HUDEP-2 (cell line): ENCODE measurements around the gene CCT5.

ENCODE experiments used
- DNase-seq, 76 experiments: peaks; one replicate each; lab custom pipeline; 2025; ENCODE audit not compliant: unreplicated experiment in 76 of 76; lab: John Stamatoyannopoulos, UW

CCT5 gene

DNA sequence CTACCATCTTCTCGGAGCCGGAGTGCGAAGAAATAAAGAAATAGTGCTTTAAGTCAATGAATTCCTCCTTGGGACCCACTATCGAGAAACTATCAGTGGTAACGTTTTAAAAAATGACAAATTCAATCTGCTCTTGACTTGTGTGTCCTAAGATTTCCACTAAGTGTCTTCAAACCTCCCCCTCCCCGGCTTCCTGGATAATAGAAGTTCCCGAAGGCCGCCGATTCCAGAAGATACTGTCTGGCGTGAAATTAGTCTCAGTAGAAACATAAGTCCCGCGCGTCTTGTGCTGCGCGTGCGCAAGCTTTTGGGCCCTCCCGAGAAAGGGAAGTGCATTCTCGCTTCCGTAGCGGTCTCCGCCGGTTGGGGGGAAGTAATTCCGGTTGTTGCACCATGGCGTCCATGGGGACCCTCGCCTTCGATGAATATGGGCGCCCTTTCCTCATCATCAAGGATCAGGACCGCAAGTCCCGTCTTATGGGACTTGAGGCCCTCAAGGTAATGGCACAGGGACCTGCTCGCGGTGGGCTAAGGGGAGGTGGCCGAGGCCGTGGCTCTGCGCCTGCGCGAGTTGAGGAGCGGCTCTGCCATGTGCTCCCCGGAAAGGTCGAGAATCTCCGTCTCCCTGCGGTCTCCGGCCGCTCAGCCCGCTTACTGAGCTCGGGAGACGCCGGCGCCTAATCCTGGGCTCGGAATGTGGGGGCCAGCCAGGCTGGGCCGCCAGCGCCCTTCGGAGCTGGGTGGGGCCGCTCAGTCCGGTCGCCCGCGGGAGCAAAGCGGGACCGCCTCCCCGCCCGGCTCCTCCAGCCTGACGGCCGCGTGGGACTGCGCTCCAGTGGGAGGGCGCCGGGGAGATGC, at the start of gene CCT5:
Gene CCT5, plus strand, starts transcription at position 333 of the 858 bp plus-strand sequence. Its CDS starts 61 bp downstream, at position 394.
- DNase-seq = peak; percentile 32 to 95 (median 85)

DNA sequence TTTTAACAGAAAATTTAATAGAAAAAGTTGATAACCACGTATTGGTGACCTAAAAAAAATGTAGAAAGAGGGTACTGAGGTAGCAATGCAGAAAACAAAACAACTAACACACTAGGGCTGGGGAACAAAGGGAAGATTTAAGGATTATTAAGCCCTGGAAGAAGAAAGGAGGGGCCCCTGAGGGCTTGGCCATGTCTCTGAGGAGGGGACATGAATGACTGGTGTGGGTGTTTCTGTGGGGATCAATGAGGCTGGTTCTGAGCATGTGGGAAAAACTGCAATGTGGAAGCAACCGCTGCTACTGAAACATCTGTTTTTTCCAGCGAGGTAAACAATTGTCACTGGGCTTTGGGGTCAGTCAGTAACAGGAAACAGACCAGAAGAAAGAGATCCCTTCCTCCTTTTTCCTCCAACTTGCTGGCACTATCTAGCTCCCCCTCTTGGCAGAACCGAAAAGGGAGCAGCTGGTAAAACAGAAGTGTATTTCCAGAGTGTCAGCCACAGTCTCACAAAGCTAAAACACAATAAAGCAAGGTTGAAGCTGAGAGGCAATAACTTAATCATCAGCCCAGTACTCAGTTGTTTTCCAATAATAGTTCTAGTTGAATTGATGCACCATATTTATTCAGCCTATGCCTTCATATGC, 48.7 kb upstream of the CCT5 start:
- peak in 2 of 76 experiments; percentile 1 to 8 for DNase-seq

DNA sequence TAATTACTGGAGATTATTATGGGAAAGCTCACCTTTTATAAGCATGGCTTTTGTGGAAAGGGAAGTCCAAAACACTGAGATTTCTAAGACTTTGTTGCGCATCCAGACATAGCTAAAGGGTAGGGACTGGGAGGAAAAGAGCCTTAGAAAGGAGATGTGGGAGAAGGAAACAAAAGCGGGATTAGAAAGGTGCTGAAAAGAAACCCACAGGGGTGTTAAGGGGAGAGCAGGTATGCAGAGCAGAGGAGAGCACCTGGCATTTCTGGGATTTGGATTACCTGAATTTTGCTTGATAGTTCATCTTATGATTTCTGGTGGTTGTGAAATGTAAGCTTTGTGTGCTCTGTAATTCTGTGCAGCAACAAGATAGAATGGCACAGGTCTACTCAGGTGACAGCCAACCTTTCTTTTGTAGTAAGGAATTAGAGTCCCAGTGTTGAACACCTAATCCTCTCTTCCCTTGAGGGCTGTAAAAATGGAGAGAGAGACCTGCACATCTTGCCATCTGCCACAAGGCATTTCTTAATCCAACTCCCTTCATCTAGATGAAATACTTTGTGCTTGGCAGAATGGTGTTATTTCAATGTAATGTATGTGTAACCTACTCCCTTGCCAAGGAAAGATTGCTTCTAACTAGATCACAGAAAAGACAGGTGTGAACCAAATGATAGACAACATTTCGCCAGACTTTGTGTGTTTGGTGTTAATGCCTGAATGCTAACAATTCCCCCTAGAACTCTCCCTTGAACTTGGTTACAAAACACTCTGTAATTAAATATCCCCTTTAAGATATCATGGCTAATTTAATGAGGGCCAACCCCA, 47.8 kb upstream of the CCT5 start:
- no peak for DNase-seq

GRCh38 chr5:10209004-10209403, 41.1 kb upstream of the CCT5 start:
- no peak for DNase-seq

DNA sequence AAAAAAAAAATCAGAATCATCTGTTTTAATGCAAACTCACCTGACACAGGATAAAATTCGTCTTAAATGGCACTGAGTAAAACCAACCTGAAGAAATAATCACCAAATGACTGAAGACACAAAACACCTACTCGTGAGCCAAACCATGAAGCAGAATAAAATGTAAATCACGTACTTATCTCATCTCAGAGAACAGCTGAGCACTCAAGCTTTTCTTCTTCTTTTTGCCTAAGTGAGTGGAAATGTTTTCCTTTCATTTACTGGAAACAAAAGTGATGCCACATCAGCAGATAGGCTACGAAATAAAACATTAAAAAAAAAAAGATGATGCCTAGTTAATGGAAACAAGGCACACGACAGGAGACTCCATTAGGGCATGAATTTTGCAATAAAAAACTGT, 36.8 kb upstream of the CCT5 start:
- no peak for DNase-seq

GRCh38 chr5:10214041-10214440, 36.0 kb upstream of the CCT5 start:
- DNase-seq = no peak

DNA sequence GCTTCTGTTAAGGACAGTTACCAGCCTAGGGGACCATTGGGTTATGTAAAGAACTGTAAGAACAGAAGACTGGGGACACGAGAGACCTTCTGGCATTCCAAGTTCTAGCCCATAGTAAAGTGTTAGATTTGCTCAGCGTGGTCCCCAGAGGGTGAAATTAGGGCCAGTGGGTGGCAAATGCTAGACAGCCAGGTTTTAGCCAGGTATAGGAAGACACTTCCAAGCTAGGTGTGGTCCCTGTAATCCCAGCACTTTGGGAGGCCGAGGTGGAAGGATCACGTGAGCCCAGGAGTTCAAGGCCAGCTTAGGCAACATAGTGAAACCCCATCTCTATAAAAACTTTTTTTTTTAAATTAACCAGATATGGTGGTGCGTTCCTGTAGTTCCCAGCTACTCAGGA, 34.7 kb upstream of the CCT5 start:
- no peak for DNase-seq

GRCh38 chr5:10216107-10216506, 34.0 kb upstream of the CCT5 start:
- no peak for DNase-seq

DNA sequence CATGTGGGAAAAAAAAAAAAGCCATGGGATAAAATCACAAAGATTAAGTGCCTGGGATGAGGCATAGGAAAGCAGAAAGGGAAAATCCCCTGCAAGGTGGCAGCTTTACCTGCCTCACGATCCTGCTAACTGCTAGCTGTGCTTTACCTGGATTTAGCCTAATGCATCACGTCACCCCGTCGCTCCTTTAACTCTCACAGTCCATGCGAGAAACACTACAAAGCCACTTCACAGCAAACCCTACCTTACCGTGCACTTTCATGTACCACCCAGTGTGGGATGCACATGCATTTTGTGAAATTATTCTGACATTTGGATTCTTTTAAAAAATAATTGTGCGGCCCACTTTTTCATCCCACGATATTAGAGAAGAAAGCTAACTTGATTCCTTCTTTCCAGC, 31.4 kb upstream of the CCT5 start:
- no peak for DNase-seq

DNA sequence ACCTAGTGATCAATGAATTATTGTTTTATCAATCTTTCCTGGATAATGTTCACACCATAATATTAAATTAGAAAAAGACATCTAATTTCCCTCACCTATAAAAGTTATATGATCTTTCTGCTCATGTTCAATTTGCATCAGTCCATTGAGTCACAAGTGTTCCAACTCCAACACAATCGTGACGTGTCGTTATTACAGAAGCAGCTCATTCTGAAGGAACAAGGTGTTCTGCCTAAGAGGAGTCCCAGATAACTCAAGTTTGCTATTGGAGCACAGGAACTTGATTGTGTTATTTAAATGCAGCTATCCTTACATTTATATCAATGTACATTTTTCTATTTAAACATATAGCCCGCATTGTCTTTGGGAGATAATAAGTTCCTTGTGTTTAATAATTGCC, 31.0 kb upstream of the CCT5 start:
- no peak for DNase-seq

DNA sequence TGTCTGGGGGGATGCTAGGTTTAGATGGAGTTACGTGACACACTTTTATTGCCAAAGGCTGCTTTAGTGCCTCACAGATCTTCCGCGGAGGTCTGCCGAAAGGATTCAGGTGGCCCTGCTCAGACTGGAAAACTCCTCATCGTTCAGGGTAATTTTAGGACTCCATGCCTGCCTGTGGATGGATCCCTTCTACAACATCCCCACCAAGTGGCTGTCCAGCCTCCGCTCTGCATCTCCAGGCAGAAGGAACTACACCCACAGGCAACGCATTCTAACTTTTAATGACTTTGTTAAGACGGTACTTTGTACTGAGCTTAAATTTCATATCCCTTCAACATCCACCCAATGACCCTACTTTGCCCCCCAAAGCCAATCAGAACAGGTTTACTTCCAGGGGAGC, 29.8 kb upstream of the CCT5 start:
- no peak for DNase-seq

GRCh38 chr5:10222326-10222725, 27.8 kb upstream of the CCT5 start:
- no peak for DNase-seq

DNA sequence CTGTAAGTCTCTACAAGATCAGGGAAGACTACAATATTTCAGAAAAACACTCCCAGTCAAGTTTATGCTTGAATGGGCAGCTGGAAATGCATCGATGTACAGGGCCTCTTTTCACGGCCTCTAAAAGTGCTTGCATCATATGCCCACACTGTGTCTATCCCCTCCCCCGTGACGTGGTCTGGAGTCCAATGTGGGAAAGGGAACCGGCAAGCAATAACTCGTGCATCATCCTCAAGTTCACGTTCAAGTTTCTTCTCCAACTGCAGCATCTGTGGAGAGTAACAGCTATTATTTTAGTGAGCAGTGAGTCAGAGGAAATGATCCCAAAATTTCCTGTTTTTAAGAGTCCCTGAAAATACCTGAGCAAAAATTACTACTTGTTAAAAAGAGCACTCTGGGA, 22.7 kb upstream of the CCT5 start:
- no peak for DNase-seq

DNA sequence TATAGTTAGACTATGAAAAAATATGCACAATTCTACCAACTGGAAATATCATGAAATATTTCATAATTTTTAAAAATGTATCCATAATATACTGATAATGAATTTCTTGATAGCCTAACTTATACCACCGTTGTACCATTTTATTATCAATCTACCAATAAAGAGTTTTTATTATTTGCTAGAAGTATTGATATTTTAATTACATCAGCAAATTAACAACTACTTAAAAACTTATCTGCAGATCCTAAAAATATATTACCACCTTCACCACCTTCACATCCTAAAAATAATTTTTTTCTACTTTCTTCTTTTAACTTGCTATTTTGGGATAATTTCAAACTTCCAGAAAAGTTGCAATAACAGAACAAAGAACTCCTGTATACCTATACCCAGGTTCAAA, 21.8 kb upstream of the CCT5 start:
- no peak for DNase-seq

DNA sequence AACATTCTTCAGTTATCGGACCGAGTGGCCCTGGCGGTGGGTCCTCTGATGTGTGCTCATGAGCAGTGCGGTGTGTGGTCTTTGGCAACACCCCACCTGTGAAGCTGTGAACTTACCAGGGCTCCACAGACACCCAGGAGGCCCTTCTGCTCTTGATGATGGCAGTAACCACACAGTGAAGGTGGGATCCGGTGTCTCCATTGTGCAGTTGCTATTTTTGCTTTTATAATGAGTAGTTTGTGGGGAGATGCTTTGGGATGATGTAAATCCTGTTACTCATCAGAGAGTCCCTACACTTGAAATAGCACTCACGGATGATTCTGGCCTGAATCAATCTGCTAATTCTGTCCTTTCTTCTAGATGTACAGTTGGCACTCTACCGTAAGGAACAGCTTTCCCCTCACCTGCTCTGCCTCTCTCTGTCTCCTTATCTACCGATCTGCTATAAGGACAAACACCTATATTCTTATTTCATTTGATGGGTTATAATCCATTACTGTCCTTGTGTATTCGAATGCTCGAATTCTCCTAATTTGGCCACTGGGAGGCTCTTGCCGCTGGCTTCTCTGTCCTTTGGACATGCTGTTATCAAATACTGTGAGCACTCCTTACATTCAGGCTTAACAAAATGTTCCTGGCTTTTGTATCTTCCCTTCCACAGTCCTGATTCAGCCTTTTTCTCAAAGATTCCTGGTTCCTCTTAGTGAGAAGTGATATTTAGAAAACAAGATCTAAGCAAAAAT, 20.6 kb upstream of the CCT5 start:
- DNase-seq = no peak

GRCh38 chr5:10232386-10232785, 17.7 kb upstream of the CCT5 start:
- DNase-seq = no peak

- no peak for DNase-seq
Measured at GRCh38 chr5:10233011-10233410, 17.1 kb upstream of the CCT5 start.

GRCh38 chr5:10233505-10233904, 16.6 kb upstream of the CCT5 start:
- DNase-seq = no peak

GRCh38 chr5:10235350-10235749, 14.7 kb upstream of the CCT5 start:
- no peak for DNase-seq

DNA sequence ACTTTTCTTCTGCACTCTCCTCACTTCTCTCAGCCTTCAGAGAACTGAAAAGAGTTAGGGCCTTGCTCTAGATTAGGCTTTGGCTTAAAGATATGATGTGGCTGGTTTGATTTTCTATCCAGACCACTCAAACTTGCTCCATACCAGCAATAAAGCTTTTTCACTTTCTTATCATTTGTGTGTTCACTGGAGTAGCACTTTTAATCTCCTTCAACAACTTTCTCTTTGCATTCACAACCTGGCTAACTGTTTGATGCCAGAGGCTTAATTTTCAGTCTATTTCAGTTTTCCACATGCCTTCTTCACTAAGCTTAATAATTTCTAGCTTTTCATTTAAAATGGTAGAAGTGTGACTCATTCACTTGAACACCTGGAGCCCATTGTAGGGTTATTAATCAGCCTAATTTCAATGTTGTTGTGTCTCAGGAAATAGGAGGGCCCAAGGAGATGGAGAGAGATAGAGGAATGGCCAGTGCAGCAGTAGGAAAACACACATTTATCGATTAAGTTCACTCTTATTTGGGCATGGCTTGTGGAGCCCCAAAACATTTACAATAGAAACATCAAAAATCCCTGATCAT, 6.3 kb upstream of the CCT5 start:
- DNase-seq = no peak
